ENCODE data around the gene MCM5. TPM values are rescaled to one million over a fixed set of nuclear protein-coding genes. Genes with fewer than 3 reads are reported as not detected.

Gene MCM5
- total and polyA plus RNA-seq, 2 experiments from 2014 or later: 288 to 325 TPM

DNA sequence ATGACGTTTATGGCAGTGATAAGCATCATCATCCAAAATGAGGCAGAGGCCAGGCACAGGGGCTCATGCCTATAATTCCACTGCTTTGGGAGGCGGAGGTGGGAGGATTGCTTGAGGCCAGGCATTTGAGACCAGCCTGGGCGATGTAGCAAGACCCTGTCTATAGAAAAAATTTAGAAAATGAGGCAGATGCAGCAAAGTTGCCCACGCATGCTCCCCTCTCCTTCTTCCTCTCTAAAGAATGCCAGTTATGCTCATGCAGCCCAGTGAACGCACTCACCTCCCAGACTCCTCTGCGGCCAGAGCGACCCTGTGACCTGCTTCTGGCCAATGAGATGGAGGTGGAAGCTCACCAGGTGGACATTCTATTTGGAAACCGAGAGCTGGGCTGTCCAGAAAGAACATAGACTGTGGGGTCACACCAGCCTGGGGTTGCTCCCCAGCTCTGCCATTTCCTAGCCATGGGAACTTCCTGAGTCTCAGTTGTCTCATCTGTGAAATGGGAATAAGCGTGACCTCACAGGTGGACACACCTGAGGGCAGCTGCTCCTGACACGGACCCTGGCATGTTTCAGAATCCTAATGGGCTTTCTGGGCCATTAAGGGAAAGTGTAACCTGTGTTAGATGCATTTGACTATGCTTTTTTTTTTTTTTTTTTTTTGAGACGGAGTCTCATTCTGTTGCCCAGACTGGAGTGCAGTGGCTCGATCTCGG lies 44.9 kb downstream of the MCM5 start:
- H3K36me3 Mint-ChIP-seq (ENCODE audit: low read depth): no peaks in the 10 kb centered on the region
- no peak overlapping the region for H2AFZ ChIP-seq

More for the DNA sequence above, 44.9 kb downstream of the MCM5 start:
- no peak overlapping the region for H3K4me3 ChIP-seq
- Mint-ChIP-seq H3K4me3 (no peak overlapping the region), H3K27me3 (ENCODE audit: insufficient read depth, low read depth, poor library complexity) (peaks cover 6% of the 10 kb centered on the region), H3K27ac (no peak overlapping the region), H3K4me1 (peaks cover 16% of the 10 kb centered on the region), H3K9me3 (no peaks in the 10 kb centered on the region; the same call in 2 of the 3 replicates)
- H3K36me3 ChIP-seq (ENCODE audit: insufficient read depth): no peaks in the 10 kb centered on the region
- peaks cover 11% of the 10 kb centered on the region; the same call in 1 of the 2 replicates for H3K4me1 ChIP-seq (ENCODE audit: insufficient read depth)
- no peaks in the 10 kb centered on the region for H3F3A ChIP-seq (replicated peaks; ENCODE audit: low read depth)
- H4K20me1 ChIP-seq (replicated peaks; ENCODE audit: insufficient read depth): no peaks in the 10 kb centered on the region
- TF ChIP-seq POLR2AphosphoS5 (IDR thresholded peaks at IDR 0.05; ENCODE audit: low read depth) (no peak), EZH2phosphoT487 (IDR thresholded peaks at IDR 0.05; ENCODE audit: unreplicated experiment) (no peak), EZH2 (IDR thresholded peaks at IDR 0.05; ENCODE audit: low read depth, unreplicated experiment) (no peak), ZNF331 (CRISPR knock-in tag; IDR thresholded peaks at IDR 0.05; ENCODE audit: low read depth) (no peak), ZNF114 (CRISPR knock-in tag; IDR thresholded peaks at IDR 0.05) (no peak), CREB1 (CRISPR knock-in tag; IDR thresholded peaks at IDR 0.05; ENCODE audit: low read depth) (no peak), NANOG (IDR thresholded peaks at IDR 0.05; ENCODE audit: borderline replicate concordance) (no peak), JUNB (IDR thresholded peaks at IDR 0.05; ENCODE audit: unreplicated experiment) (no peak), STAT1 (IDR thresholded peaks at IDR 0.05; ENCODE audit: unreplicated experiment) (no peak)
- TF ChIP-seq, protein P1, sequence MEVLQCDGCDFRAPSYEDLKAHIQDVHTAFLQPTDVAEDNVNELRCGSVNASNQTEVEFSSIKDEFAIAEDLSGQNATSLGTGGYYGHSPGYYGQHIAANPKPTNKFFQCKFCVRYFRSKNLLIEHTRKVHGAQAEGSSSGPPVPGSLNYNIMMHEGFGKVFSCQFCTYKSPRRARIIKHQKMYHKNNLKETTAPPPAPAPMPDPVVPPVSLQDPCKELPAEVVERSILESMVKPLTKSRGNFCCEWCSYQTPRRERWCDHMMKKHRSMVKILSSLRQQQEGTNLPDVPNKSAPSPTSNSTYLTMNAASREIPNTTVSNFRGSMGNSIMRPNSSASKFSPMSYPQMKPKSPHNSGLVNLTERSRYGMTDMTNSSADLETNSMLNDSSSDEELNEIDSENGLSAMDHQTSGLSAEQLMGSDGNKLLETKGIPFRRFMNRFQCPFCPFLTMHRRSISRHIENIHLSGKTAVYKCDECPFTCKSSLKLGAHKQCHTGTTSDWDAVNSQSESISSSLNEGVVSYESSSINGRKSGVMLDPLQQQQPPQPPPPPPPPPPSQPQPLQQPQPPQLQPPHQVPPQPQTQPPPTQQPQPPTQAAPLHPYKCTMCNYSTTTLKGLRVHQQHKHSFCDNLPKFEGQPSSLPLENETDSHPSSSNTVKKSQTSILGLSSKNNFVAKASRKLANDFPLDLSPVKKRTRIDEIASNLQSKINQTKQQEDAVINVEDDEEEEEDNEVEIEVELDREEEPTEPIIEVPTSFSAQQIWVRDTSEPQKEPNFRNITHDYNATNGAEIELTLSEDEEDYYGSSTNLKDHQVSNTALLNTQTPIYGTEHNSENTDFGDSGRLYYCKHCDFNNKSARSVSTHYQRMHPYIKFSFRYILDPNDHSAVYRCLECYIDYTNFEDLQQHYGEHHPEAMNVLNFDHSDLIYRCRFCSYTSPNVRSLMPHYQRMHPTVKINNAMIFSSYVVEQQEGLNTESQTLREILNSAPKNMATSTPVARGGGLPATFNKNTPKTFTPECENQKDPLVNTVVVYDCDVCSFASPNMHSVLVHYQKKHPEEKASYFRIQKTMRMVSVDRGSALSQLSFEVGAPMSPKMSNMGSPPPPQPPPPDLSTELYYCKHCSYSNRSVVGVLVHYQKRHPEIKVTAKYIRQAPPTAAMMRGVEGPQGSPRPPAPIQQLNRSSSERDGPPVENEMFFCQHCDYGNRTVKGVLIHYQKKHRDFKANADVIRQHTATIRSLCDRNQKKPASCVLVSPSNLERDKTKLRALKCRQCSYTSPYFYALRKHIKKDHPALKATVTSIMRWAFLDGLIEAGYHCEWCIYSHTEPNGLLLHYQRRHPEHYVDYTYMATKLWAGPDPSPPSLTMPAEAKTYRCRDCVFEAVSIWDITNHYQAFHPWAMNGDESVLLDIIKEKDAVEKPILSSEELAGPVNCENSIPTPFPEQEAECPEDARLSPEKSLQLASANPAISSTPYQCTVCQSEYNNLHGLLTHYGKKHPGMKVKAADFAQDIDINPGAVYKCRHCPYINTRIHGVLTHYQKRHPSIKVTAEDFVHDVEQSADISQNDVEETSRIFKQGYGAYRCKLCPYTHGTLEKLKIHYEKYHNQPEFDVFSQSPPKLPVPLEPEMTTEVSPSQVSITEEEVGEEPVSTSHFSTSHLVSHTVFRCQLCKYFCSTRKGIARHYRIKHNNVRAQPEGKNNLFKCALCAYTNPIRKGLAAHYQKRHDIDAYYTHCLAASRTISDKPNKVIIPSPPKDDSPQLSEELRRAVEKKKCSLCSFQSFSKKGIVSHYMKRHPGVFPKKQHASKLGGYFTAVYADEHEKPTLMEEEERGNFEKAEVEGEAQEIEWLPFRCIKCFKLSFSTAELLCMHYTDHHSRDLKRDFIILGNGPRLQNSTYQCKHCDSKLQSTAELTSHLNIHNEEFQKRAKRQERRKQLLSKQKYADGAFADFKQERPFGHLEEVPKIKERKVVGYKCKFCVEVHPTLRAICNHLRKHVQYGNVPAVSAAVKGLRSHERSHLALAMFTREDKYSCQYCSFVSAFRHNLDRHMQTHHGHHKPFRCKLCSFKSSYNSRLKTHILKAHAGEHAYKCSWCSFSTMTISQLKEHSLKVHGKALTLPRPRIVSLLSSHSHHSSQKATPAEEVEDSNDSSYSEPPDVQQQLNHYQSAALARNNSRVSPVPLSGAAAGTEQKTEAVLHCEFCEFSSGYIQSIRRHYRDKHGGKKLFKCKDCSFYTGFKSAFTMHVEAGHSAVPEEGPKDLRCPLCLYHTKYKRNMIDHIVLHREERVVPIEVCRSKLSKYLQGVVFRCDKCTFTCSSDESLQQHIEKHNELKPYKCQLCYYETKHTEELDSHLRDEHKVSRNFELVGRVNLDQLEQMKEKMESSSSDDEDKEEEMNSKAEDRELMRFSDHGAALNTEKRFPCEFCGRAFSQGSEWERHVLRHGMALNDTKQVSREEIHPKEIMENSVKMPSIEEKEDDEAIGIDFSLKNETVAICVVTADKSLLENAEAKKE (CRISPR knock-in tag; IDR thresholded peaks at IDR 0.05): no peak
- TF ChIP-seq, protein P2, sequence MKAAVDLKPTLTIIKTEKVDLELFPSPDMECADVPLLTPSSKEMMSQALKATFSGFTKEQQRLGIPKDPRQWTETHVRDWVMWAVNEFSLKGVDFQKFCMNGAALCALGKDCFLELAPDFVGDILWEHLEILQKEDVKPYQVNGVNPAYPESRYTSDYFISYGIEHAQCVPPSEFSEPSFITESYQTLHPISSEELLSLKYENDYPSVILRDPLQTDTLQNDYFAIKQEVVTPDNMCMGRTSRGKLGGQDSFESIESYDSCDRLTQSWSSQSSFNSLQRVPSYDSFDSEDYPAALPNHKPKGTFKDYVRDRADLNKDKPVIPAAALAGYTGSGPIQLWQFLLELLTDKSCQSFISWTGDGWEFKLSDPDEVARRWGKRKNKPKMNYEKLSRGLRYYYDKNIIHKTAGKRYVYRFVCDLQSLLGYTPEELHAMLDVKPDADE (IDR thresholded peaks at IDR 0.05): no peak
- TF ChIP-seq, protein P3, sequence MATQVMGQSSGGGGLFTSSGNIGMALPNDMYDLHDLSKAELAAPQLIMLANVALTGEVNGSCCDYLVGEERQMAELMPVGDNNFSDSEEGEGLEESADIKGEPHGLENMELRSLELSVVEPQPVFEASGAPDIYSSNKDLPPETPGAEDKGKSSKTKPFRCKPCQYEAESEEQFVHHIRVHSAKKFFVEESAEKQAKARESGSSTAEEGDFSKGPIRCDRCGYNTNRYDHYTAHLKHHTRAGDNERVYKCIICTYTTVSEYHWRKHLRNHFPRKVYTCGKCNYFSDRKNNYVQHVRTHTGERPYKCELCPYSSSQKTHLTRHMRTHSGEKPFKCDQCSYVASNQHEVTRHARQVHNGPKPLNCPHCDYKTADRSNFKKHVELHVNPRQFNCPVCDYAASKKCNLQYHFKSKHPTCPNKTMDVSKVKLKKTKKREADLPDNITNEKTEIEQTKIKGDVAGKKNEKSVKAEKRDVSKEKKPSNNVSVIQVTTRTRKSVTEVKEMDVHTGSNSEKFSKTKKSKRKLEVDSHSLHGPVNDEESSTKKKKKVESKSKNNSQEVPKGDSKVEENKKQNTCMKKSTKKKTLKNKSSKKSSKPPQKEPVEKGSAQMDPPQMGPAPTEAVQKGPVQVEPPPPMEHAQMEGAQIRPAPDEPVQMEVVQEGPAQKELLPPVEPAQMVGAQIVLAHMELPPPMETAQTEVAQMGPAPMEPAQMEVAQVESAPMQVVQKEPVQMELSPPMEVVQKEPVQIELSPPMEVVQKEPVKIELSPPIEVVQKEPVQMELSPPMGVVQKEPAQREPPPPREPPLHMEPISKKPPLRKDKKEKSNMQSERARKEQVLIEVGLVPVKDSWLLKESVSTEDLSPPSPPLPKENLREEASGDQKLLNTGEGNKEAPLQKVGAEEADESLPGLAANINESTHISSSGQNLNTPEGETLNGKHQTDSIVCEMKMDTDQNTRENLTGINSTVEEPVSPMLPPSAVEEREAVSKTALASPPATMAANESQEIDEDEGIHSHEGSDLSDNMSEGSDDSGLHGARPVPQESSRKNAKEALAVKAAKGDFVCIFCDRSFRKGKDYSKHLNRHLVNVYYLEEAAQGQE (IDR thresholded peaks at IDR 0.05; ENCODE audit: unreplicated experiment): no peak
- TF ChIP-seq, protein P4, sequence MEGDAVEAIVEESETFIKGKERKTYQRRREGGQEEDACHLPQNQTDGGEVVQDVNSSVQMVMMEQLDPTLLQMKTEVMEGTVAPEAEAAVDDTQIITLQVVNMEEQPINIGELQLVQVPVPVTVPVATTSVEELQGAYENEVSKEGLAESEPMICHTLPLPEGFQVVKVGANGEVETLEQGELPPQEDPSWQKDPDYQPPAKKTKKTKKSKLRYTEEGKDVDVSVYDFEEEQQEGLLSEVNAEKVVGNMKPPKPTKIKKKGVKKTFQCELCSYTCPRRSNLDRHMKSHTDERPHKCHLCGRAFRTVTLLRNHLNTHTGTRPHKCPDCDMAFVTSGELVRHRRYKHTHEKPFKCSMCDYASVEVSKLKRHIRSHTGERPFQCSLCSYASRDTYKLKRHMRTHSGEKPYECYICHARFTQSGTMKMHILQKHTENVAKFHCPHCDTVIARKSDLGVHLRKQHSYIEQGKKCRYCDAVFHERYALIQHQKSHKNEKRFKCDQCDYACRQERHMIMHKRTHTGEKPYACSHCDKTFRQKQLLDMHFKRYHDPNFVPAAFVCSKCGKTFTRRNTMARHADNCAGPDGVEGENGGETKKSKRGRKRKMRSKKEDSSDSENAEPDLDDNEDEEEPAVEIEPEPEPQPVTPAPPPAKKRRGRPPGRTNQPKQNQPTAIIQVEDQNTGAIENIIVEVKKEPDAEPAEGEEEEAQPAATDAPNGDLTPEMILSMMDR (conservative IDR thresholded peaks at IDR 0.05; ENCODE audit: low read depth in 2 of 2): no peak
- no peaks in the 10 kb centered on the region for H3K79me2 ChIP-seq (replicated peaks; ENCODE audit: insufficient read depth)
- H3K27ac ChIP-seq (ENCODE audit: low read depth): no peak overlapping the region
- H3K27me3 ChIP-seq (ENCODE audit: insufficient read depth): no peaks in the 10 kb centered on the region
- ATAC-seq (no peak), DNase-seq (ENCODE audit: low spot score) (no peak)
- H3K9me2 ChIP-seq (ENCODE audit: insufficient read depth): no peaks in the 10 kb centered on the region
- no peak overlapping the region for H3K4me2 ChIP-seq

All from GM23338 (cell line).